NCI-H2029 (cell line): ENCODE measurements around the gene PPM1E.
"Not testable (repeated sequence)": the region's sequence is repeated elsewhere in the genome, so short reads cannot be mapped to it uniquely, and the experiment has no call there.

ENCODE experiments used
- DNase-seq: peaks from one replicate; lab custom pipeline; 2025; lab: John Stamatoyannopoulos, UW

PPM1E gene

DNA sequence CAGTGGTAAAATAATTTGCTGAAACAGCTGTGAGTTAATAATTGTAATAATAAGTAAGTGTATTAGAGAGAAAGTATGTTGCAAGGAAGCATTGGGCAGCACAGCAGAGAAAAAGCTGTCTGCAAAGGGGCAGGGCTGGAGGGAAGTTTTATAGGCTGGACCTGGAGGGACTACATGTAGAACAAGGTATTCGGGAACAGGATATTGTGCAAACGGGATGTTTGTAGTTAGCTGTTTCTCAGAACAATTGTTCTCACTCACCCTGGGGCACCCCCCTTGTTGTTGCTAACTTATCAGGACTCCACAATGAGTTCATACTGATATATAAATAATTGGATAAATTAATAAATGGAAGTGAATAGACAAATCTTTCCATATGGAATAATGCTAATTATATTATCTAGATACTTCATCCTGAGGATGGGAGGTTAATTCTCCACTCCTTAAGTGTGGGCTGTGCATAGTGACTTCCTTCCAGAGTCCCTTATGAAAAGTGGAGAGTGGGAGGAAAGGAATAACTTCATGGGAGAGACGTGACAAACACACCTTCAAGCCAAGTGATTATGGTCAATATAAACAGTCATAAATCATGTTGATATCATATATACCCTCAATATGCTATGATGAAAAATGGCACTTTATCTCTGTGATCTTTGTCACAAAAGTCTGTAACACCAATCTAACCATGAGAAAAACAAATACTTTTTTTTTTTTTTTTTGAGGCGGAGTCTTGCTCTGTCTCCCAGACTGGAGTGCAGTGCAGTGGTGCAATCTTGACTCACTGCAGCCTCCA is 85.4 kb downstream of the PPM1E start:
- DNase-seq, result no peak

DNA sequence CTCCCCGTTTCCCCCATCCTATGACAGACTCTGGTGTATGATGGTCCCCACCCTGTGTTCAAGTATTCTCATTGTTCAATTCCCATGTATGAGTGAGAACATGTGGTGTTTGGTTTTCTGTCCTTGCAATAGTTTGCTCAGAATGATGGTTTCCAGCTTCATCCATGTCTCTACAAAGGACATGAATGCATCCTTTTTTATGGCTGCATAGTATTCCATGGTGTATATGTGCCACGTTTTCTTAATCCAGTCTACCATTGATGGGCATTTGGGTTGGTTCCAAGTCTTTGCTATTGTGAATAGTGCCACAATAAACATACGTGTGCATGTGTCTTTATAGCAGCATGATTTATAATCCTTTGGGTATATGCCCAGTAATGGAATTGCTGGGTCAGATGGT is 90.8 kb downstream of the PPM1E start:
- not testable (repeated sequence) for DNase-seq

DNA sequence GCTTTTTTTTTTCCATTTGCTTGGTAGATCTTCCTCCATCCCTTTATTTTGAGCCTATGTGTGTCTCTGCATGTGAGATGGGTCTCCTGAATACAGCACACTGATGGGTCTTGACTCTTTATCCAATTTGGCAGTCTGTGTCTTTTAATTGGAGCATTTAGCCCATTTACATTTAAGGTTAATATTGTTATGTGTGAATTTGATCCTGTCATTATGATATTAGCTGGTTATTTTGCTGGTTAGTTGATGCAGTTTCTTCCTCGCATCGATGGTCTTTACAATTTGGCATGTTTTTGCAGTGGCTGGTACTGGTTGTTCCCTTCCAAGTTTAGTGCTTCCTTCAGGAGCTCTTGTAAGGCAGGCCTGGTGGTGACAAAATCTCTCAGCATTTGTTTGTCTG is 94.5 kb downstream of the PPM1E start:
- DNase-seq, result not testable (repeated sequence)

DNA sequence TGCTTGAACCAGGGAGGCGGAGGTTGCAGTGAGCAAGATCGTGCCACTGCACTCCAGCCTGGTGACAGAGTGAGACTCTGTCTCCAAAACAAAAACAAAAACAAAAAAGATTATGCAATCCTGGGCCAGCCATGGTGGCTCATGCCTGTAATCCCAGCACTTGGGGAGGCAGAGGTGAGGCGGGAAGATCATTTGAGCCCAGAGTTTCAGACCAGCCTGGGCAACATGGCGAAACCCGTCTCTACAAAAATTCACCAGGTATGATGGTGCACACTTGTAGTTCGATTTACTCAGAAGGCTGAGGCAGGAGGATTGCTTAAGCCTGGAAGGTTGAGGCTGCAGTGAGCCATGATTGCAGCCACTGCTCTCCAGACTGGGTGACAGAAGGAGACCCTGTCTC is 109.6 kb downstream of the PPM1E start:
- DNase-seq, result no peak

DNA sequence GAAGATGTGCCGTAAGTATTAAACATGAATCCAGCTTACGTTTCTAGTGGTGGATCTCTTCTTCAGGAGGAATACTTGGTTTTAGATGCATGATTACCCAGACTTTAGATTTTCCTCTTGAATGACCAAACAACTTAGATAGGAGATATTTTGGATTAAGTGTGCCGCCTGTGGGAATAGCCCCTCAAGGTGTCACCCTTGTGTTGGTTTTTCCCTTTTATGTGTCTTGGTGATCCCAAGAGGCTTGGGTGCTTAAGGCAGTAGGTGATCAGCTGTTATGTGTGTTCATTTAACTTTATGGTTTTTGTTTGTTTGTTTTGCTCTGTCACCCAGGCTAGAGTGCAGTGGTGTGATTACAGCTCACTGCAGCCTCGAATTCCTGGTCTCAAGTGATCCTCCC is 115.1 kb downstream of the PPM1E start:
- no peak for DNase-seq

DNA sequence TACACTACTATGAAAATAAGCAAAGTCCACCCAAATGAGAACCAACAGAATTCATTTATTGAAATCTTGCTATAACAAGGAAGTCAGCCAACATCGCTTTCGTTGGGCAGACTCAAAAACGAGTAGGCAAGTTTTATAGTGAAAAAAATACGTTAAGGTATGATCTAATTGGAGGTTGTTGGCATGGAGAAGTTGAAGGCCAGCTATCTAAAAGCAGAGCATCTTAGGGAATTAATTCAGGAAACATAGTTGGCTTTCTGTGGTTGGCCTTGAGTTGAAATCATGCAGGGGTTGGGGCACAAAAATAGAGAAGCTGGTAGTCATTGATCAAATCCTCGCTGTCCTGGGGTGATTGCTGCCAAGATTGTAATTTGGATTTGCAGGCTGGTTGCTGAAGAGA is 118.3 kb downstream of the PPM1E start:
- no peak for DNase-seq

DNA sequence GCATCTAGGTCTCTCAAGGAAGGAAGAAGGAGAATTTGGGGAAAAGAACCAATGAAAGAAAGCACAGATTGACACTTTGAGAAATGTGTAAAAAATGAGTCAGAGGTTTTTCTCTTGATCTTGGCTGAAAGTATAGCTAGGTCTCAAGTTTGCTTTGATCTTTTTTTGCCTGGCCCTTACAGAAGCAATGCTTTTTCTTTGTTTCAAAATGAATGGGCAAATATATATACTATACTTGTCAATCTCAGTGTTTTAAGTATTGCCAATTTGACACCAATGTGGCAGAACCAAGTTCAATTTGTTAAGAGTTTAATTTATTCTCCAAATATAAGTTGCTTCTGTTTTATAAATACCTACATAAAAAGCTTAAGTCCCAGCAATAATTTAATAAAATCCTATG is 119.6 kb downstream of the PPM1E start:
- no peak for DNase-seq

DNA sequence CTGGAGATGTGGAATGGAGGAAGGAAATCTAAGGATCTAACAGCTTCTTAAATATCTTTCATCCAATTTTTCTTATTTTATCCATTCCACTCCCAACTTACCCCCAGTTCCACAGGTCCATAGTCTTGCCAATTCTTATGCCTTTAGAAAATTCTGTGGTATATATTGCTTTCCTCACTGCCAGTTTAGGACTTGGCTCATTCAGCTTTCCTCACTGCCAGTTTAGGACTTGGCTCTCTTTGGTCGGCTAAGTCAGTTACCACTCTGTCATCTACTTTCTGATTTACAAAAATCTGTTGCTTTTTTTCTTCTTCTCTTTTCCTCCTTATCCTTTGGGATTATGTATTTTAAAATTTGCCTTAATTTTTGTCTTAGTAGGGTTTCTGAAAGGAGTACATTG is 128.5 kb downstream of the PPM1E start:
- no peak for DNase-seq

DNA sequence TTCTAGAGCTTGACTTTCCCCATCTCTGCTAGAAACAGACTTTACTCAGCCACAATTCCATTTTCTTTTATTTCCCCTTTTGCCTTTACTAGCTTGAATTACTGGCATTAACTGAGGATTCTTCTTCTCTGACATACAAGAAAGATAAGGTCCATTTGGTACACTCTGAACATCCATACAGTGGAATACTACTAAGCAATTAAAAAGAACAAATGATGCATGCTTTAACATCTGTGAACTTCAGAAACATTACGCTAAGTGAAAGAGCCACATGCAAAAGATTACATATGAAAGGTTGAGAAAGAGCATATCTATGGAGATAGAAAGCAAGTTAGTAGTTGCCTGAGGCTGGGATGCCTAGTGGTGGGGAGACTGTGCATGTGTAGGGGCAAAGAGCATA is 130.9 kb downstream of the PPM1E start:
- no peak for DNase-seq

DNA sequence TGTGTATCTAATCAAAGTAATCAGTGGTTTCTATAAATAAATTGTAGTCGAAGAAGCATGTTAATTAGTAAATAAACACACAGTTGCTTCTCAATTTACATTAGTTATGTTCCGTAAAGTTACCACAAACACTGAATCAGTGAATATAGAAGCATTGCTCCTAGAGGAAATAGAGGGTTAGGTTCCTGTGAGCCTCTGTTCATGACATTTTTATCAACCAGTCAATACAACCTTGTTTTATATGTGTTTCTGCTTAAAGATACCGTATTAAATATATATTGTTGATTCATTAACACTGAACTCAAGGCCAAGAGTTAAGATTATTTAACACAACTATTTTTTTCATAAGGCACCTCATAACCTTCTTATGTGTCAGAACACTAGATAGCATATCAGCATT is 134.3 kb downstream of the PPM1E start:
- DNase-seq, result no peak

DNA sequence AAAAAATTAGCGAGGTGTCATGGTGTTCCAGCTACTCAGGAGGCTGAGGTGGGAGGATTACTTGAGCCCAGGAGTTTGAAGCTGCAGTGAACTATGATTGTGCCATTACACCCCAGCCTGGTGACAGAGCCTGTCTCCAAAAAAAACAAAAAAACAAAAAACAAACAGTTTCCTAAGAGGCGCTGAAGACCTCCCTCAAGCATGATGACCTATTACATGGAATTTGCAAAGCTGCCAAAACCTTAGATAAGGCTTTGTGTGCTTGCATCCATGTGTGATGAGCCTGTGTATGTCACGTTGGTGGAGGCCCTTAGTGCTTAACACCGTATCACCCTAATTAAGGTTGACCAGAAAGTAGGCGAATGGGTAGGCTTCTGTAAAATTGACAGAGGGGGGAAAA is 143.5 kb downstream of the PPM1E start:
- no peak for DNase-seq

DNA sequence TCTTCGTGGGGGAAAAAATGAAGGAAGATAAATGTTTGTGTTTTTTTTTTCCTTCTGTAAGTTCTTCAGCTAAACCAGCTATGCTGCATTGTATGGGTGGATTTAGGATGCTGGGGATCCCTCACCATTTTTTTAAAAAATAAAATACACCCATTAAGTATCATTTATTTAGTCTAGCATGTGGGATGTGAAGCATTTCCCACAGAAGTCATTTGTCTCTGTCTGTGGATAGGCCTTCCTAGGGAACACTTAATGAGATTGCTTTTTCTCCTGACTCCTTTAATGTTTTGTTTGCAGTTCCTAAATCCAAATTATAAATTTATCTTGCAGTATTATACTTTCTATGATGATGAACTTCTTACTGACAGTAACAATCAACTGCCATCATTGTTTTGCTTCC is 146.7 kb downstream of the PPM1E start:
- no peak for DNase-seq

DNA sequence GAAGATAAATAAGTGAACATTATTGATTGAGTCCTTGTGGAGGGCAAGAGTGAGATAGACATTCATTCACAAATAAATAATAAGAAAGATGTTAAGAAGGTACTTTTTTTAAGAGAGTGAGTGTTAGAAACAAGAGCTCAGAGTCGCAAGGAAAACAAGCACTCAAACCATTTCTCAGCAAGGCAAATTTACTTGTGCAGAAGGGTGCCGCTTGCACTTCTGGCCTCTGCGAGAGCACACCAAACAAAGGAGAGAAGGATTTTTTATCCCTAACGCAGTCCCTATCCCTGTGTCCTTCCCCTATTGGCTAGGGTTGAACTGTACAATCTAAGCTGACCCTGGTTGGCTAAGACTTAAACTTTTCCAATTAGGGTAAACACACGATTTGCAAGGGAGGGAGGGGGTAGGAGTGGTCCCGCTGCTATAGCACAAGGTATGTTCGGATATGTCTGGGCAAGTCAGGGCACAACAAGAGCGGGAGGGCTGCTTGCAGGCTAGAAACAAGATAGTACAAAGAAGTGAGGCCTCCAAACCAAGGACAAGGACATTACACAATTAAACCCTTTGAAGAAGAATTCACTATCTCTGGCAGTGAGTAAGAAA is 156.2 kb downstream of the PPM1E start:
- DNase-seq, result no peak

DNA sequence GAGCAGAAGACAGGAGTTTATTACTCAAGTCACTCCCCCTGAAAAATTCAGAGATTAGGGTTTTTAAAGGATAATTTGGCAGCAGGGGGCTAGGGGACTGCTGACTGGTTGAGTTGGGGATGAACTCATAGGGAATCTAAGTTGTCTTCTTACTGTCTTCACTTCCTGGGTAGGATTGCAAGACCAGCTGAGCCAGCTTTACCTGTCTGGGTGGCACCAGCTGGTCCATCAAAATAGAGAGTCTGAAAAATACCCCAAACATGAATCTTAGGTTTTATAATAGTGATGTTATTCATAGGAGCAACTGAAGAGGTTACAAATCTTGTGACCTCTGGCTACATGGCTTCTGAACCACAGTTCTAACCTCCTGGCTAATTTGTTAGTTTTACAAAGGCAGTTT is 157.9 kb downstream of the PPM1E start:
- no peak for DNase-seq

DNA sequence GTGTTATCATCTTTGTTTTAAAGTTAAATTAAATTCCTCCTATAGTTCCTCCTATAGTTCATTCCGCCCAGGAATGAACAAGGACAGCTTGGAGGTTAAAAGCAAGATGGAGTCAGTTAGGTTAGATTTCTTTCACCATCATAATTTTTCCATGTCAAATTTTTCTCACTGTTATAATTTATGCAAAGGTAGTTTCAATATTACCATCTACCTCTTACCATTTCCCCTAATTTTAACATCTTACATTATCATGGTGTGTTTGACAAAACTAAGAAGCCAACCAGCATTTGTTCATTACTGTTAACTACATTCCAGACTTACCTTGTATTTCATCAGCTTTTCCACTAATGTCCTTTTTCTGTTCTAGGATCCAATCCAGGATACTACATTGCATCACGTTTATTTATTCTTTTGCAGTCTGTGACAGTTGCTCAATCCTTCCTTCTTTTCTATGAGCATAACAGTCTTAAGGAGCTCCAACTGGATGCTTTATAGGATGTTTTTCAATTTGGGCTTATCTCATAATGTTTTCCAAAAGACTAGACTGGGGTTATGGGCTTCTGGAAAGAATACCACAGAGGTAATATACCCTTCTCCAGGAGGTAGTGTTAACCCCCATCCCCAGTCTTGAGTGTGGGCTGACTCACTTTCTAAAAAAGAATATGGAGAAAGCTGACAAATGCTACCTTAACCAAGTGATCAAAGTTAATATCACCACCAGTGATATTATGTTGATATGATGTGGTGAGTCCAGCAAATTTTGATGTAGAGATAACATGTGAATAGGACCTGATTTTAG is 158.5 kb downstream of the PPM1E start:
- DNase-seq, result no peak

DNA sequence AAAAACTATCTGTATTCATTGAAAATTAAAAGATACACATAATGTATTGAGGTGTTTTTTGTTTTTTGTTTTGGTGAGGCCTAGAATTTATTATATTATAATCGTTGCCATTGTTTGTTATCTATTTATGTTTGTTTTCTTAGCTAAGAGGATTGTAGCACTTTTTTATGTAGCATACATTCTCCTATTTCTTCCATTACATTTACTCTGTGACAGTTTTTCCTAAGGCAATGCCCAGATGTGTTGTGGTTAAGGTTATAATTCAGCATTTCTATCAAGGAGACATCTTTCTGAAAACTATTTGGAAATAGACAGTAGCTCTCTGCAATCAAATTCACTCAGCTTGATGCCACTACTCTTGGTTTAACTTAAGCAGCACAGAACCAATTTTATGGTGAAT is 161.6 kb downstream of the PPM1E start:
- DNase-seq, result no peak

DNA sequence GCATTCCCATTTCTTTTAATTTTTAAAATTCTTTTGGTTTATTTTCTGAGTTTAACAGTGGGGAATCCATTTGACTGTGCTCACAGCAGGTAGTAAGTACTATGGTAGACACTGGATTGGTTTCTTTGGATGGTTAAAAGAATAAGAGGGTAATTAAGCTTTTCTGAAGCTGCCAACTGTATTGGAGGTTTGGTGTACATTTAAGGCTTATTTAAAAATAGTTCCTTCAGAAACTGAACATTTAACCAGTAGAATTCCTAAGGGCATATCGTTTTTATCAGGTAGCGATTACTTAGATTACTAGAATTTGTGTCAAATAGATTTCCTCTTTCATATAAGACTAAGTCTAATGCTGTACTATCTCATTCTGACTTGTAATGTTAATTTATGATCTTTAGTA is 162.4 kb downstream of the PPM1E start:
- no peak for DNase-seq

DNA sequence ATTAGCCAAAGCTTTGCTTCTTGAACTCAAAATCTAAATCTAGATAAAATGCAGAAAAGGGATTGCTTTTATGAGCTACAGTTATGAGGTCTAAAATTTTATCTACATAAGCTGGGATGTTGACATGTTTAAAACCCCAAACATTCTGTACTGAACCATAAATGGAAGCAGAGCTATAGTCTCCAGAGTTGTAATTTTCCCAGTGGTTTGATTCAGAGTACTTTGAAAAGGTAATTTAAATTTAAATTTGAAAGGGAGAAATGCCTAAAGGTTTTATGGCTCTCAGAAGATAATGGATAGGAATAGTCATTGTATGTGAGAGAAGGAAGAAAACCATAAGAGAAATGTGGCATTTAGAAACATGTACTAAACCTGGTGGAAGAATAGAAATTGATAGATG is 163.2 kb downstream of the PPM1E start:
- no peak for DNase-seq

DNA sequence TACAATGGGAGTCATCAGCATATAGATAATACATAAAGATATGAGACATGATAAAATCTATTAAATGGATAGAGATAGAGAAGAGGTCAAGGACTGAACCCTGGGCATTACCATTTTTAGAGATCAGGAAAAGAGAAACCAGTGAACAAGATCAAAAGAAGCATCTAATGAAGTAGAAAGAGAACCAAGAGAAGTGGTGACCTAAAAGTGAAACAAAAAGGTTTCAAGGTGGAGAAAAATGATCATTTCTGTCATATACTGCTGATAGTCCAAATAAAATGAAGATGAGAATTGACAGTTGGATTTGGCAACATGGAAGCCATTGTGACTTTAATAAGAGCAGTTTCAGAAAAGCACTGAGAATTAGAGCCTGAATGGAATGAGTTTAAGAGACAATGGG is 165.1 kb downstream of the PPM1E start:
- no peak for DNase-seq

DNA sequence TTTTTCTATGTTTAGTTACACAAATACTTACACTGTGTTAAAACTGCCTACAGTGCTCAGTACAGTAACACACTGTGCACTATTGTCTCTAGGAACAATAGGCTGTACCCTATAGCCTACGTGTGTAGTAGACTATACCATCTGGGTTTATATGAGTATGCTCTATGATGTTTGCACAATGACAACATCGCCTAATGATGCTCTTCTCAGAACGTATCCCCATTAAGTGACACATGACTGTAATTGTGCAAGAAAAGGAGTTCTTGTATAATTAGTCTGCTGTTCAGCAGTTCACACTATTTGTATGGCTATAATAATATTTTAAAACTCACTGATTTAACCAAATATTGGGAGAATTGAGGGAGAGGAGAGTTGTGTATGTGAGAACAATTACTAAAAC is 177.3 kb downstream of the PPM1E start:
- DNase-seq, result no peak

DNA sequence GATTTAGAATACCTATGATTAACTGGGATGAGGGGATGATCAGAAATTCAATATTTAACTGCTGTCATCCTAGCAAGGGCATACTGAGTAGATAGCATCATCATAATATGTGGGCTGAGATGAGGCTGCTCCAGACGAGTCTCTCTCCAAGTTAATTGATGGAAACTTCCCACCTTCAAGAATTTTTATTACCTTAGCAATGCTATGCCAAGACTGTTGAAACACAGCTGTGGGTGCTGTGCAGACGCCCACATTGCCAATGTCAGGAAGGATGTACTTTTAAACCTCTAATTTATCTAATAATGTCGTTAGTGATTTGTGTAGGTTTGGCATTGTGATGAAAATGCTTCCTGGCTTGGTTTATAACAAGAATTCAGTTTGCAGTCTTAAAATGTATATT is 180.6 kb downstream of the PPM1E start:
- DNase-seq, result no peak

DNA sequence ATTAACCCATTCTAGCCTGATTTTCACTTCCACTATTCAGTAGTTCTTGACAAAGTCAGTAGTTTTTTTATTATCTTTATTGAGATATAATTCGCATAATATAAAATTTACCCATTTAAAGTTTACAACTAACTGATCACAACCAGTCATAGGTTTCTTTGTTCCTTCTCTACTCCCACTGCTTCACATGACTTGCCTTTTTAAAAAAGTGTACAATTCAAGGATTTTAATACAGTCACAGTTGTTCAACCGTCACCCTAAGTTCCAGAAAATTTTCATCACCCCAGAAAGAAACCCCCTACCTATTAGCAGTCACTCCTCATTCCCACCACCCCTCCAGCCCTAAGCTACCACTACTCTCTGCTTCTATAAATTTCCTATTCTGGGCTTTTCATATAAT is 188.5 kb downstream of the PPM1E start:
- DNase-seq, result no peak

DNA sequence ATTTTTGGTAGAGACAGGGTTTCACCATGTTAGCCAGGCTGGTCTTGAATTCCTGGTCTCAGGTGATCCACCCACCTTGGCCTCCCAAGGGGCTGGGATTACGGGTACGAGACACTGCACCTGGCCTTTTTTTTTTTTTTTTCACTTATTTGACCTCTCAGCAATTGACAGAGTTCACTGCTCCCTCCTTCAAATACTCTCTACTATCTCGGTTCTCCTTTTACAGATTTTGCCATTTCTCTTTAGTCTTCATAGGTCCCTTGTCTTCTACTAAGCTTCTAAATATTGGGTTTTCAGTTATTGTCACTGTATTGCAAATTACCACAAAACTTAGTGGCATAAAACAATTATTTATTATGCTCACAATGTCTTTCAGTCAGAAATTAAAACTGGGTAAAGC is 191.8 kb downstream of the PPM1E start:
- no peak for DNase-seq
